Activated CD8-positive, alpha-beta memory T cell treated with anti-CD3 and anti-CD28 coated beads, Interleukin-2, amount 50 U/mL, for 48 hours (primary cell): ENCODE results near the gene EVPL.
"Not testable (repeated sequence)": the region's sequence is repeated elsewhere in the genome, so short reads cannot be mapped to it uniquely, and the experiment has no call there.

ENCODE experiments used
- DNase-seq: peaks from one replicate; pipeline ENCODE4 v3.0.0-alpha.2; 2020

The EVPL gene

DNA sequence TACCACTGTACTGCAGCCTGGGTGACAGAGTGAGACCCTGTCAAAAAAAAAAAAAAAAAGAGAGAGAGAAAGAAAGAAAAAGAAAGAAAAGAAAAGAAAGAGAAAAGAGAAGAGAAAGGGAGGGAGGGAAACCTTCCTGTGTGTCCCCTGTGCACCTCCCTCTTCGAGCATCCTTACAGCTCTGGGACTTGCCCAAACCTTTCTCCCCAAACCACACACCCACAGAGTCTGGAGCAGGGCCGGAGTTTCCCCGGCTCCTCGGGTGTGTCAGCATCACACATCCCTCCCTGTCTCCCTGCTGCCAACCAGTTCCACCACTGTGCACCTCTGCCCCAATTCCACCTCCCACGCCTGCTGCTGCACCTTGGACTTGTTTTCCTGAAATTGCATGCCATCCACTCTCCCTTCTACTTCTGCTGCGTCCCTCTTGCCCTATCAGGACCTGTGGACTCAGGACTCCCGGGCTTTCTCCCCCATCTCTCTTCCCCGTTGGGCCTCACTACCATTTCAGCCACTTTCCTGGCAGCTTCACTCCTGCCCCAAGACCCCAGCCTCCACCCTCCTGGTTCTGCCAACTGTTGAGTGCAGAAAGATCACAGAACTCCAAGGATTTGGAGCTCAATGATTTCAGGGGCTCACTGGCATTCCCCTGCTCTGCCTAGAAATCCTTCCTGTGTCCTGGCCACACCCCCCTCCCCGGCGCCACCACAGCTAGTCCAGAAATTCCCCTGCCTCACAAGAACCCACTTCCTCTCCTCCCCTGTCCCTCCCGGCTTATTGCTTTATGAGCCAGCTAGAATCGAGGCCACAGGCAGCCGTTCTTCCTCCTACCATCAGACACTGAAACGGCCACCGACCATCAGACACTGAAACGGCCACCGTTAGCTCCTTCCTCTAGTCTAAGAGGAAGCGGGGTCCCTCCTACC, 30.2 kb downstream of the EVPL start:
- DNase-seq: no peak

DNA sequence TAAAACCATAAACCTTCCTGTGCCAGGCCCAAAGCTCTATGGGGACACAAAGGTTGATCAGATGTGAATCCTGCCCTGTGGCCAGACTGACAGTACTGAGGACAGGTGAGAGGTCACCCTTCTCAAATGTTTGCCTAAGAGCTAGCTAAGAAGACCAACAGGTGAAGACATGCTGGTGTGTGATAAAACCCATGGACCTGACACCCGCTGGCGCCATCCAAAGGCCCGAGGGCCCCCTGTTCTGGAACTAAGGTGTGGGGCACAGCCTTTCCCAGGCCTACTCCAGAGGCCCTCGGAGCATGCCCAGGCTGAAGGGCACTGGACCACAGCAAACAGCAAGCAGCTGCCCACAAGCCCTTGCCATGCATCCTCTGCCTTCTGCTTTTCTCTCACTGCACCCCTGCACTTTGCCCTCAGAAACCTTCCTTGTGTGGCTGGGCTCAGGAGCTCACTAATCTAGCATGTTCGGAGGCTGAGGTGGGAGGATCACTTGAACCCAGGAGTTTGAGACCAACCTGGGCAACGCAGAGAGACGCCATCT, 31.7 kb downstream of the EVPL start:
- no peak for DNase-seq

DNA sequence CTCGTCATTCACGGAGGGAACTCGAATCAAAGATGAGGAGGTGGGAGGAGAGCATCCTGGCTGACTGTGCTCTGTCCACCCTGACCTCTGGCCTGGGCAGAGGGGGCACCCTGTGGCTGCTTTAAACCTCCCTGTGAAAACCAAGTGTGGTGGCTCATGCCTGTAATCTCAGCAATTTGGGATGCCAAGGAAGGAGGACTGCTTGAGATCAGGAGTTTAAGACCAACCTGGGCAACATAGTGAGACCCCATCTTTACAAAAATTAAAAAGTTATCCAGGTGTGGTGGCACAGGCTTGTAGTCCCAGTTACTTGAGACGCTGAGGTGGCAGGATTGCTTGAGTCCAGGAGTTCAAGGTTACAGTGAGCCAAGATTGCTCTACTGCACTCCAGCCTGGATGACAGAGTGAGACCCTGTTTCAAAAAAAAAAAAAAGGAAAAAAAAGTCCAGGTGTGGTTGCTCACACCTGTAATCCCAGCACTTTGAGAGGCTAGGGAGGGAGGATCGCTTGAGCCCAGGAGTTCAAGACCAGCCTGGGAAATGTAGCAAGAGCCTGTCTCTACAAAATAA, 32.2 kb downstream of the EVPL start:
- DNase-seq: no peak

DNA sequence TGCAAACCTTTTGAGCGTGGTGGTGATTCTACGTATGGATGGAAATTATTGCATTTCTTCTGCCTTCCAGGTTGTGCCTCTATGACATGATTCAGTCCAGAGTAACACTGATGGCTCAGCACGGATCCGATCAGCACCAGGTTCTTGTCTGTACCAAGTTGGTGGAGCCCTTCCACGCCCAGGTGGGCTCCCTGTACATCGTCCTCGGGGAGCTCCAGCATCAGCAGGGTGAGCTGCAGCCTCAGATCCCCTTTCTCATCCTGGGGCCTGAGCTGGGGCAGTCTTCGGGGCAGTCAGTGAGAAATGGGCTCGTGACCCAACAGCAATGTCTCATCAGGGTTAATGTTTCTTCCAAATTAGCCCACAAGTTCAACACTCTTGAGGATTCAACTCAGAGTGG, 35.7 kb downstream of the EVPL start:
- DNase-seq: no peak

DNA sequence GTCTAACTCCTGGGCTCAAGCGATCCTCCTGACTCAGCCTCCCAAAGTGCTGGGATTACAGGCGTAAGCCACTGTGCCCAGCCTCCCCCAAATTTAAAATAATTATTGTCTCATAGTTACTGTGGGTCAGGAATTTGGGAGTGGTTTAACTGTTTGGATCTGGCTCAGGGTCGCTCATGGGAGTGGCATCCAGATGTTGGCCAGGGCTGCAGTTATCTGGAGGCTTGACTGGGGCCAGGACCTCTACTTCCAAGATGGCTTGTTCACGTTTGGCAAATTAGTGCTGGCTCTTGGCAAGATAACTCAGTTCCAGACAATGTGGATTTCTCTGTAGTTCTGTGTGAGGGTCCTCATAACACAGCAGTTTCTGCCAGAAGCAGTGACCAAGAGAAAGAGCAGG, 40.1 kb downstream of the EVPL start:
- DNase-seq: no peak

DNA sequence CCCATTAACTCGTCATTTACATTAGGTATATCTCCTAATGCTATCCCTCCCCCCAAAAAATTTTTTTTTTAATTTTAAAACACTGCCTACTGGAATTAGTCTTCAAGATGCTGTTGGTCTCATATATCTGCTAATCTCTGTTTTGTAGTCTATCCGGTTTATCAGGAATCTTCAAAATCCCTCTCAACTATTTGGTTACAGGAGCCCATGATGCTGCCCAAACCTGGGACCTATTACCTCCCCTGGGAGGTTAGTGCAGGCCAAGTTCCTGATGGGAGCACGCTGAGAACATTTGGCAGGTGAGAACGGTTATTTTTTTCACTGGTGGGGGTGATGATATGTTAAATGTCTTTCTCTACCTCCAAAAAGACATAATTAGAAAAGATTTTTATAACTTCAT, 41.1 kb downstream of the EVPL start:
- DNase-seq: no peak

DNA sequence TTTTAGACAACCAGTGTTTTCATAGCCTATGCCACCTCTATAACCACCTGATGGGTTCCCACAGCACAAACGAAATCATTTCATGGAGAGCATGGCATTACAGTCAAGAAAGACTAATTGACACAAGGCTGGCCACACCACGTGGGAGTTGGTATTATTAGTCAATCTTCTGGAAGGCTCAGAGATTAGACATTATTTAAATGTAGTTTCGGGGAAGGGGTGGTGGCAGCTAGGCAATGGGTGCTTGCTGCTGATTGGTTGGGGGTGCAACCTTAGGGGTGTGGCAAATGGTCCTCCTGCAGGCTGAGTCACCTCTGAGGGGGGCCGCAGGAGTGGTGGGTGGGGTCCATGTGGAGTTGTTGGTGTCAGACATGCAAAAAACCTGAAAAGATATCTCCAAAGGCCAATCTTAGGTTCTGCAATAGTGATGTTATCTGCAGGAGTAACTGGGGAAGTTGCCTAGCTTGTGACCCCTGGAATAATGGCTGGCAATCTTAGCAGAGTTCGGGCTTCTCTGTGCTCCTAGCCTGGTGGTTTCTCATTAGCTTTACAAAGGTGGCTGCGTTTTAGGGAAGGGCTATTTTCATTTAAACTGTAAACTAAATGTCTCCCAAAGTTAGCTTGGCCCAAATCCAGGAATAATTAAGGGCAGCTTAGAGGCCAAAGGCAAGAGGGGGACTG, 43.5 kb downstream of the EVPL start:
- no peak for DNase-seq

DNA sequence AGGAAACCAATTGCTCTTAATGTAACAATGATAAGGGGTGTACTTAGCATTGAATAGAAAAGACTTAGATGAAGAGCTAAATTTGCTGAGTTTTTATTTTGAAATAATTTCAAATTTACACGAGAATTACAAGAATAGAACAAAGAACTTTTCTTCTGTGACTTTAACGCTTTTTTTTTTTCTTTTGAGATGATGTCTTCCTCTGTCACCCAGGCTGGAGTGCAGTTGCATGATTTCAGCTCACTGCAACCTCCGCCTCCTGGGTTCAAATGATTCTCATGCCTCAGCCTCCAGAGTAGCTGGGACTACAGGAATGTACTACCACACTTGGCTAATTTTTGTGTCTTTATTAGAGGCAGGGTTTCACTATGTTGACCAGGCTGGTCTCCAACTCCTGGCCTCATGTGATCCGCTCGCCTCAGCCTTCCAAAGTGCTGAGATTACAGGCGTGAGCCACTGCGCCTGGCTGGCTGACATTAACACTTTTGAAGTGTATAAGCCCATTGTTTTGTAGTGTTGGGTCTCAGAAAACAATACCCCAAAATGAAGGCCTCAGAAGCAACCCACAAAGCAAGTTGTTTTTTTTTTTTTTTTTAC, 46.0 kb downstream of the EVPL start:
- DNase-seq: no peak

DNA sequence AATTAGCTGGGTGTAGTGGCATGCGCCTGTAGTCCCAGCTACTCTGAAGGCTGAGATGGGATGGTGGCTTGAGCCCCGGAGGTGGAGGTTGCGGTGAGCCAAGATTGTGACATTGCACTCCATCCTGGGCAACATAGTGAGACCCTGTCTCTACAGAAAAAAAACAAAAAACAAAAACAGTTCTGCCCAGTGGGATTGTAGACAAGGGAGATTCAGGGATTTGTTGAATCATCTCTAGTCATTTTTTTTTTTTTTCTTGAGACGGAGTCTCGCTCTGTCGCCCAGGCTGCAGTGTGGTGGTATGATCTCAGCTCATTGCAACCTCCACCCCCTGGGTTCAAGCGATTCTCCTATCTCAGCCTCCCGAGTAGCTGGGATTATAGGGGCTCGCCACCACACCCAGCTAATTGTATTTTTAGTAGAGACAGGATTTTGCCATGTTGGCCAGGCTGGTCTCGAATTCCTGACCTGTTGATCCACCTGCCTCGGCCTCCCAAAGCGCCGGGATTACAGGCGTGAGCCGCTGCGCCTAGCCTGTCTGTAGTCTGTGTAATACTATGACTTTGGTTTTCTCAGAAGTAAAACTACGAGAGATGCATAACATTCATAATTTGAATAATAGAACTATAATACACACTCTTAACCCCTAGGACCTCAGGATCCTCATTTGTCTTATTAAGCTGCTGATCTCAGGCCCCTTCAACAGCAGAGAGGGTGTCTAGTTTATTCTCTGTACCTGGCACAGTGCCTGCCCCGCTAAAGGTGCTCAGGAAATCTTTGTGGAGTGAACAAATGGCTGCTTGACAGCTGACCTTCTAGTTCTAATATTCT, 46.7 kb downstream of the EVPL start:
- DNase-seq: no peak

DNA sequence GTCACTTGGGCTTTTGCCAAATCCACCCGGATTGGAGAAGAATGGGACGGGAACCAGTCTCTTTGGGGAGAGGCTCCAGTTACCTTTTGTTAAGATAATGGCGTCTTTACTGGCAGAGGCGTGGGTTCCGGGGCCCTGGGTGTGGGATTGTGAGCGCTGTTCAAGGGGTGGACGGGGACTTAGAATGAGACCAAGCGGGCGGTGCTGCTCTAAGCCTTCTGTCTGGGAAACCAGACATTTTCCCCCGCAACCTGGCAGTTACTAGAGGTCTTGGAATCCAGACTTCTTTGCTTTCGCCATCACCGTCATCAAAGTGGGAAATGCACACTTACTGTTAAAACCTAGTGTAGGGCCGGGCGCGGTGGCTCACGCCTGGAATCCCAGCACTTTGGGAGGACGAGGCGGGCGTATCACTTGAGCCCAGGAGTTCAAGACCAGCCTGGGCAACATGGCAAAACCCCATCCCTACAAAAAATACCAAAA, 47.4 kb downstream of the EVPL start:
- DNase-seq: no peak

DNA sequence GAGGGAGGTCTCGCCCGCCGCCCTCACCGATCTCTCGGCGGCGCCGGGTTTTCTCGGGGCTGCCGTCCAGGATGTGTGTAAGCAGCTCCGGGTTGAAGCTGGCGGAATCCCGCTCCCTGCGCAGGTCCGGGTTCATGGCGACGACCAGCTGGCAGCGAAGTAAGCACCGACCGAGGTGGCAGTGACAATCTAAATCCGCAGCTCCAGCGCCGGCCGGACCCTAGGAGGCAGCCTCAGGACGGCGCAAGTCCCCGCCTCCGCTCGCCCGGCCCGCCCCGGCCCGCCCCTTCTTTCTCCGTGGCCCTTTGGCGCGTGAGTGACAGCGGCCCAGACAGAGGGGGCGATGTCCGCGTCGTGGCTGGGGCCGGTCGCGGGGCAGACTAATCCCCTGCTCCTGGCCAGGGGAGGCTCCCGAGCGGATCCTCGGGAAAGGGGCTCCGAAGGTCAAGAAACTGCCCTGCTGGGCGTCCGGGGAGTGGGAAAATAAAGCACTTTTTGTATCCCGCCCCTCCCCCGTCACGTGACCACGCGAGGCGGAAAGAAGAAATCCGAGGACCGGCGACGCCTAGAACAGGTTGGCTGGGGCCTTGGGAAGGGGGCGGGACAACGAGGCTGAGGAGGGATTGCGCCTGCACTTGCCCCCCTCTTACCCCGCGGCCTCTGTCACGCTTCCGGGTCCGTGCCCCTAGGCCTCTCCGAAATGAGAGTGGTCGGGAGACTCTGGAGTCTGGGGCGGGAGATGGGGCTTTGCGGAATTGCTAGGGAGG, 48.0 kb downstream of the EVPL start, which contains the start of the genes ACOX1 and TEN1:
TSS of gene ACOX1 (minus strand) at position 229 of the 767 bp plus-strand sequence. CDS start at position 136, 93 bp downstream.
TSS of gene TEN1 (plus strand) at position 303 of the 767 bp plus-strand sequence. CDS start 6,953 bp downstream, outside the sequence.
- peak; percentile 95 for DNase-seq

DNA sequence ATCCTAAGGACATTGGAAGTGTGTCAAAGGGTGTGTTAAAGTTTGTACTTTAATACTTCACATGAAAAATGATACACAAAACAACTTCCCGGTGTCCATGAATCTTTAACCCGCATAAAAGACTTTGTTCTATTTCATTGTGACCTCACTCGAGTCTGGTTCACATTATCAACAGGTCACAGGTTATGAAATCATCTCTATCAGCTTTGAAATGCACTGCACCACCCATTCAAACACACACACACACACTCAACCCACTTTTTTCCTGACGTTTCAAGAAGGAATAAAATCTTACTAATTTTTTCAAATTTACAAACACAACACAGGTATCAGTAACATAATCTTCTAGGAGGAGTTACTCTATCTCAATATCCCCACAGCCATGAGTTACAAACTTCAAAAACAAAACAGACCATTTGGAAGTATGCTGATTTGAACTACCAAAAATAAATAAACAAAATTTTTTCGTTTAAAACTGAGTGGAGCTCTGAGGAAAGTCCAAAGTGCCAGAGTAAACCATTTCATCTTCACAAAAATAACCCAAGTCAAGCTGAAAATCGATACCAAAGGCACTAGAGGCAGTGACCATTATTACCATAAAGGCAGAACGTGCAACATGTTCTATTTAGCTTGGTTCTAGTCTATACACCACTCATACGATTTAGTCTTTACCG, 50.8 kb downstream of the EVPL start:
- no peak for DNase-seq

DNA sequence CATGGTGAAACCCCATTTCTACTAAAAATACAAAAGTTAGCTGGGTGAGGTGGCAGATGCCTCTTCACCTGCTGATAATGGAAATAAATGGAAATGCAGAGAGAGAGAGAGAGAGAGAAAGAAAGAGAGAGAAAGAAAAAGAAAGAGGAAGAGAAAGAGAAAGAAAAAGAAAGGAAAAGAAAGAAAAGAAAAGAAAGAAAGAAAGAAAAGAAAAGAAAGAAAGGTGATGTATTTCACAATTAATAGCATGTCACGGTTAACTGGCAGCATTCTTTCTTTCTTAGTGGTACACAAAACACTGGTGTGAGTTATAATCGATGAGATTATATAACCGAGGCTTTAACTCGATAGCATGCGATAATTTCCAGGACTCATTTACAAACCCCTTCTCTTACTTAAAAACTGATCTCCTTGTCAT, 51.3 kb downstream of the EVPL start:
- DNase-seq: no peak

DNA sequence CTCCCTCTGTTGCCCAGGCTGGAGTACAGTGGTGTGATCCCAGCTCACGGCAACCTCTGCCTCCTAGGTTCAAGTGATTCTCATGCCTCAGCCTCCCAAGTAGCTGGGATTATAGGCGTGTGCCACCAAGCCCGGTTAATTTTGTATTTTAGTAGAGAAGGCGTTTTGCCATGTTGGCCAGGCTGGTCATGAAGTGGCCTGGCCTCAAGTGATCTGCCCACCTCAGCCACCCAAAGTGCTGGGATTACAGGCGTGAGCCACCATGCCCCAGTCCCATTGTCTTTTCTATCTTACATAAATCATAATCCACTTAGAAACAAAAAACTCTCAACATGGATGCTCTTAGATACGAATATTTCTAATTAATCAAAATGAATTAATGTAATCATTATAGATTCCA, 51.9 kb downstream of the EVPL start:
- DNase-seq: not testable (repeated sequence)

DNA sequence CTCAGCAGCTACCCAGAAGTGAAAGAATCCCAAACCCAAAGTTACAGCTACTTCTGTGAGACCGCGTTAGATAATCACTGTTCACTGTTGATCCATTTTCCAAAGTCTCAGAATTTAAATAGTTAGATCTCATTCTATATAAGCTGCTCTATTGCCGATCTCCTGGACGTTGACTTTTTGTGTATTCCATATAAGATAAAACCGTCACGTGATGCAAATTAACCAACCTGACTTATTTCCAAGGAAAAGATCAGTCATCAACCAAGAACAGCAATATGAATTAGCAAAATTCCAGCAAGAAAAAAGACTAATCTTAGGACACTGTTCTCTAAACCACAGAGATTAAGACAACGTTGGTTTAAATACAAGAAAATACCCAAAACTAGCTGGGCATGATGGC, 56.5 kb downstream of the EVPL start:
- no peak for DNase-seq

DNA sequence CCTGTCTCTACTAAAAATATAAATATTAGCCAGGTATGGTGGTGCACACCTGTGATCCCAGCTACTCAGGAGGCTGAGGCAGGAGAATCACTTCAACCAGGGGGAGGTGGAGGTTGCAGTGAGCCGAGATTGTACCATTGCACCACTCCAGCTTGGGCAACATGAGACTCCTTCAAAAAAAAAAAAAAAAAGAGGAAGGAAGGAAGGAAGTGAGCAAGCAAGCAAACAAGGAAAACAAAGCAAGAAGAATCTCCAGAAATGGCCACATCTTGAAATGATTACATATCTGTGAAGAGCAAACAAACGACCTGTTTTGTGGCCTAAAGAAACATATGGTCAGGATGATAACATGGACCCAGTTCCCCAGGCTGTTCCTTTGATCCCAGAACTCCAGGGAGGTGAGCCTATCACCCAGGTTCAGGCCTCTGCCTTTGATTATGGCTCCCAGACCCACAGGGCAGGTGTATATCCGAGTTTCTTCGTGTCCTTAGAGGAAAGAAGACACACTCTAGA, 57.0 kb downstream of the EVPL start:
- no peak for DNase-seq

DNA sequence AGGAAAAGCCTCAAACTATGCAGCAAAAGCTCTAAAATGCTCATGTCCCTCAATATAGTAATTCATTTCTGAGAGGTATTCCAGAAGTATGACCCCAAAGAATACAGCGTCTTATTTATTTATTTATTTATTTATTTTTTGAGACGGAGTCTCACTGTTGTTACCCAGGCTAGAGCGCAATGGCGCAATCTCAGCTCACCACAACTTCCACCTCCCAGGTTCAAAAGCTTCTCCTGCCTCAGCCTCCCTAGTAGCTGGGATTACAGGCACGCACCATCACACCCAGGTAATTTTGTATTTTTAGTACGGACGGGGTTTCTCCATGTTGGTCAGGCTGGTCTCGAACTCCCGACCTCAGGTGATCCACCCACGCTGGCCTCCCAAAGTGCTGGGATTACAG, 58.1 kb downstream of the EVPL start:
- not testable (repeated sequence) for DNase-seq

DNA sequence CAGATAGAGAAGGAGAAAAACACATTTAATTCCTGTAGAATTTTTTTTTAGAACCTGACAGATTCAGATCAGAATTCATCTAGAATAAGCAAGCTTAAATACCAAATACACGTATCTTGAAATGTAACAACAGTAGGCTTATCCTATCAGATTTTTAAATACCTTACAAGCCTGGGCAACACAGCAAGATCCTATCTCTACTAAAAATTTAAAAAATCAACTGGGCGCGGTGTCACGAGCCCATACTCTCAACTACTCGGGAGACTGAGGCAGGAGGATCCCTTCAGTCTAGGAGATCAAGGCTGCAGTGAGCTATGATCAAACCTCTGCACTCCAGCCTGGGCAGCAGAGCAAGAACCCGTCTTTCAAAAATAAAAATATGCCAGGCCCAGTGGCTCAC, 61.6 kb downstream of the EVPL start:
- DNase-seq: no peak

DNA sequence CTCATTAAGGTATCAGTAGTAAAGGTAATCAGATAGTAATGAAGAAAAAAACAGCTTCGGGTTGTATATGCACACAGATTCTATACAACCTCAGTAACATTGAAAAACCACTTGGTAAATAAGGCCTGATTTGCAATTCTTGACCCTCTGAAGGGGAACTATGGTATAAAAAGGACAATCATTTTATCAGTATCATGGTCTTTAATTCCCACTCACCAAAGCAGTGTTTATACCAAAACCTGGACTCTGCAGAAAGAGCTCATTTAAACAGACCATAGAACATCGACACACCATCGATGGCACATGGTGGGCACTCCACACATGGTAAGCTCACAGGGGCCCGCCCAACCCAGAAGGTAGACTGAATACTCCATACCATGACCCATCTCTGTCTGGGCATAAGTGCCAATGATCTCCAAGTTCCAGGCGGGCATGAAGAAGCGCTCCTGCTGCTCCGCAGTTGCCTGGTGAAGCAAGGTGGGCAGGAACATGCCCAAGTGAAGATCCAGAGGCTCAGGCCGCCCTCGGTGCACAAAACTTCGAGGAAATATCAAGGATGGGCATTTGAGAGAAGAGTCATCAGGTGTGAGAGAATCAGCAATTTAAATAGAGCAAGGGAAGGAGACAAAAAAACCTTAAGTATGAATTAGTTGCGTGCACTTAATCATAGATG, 67.1 kb downstream of the EVPL start:
- DNase-seq: no peak
